IPS-15b (cell line): ENCODE results near the gene ARL4D.
"Not testable (repeated sequence)": the region's sequence is repeated elsewhere in the genome, so short reads cannot be mapped to it uniquely, and the experiment has no call there.

Experiments used
- H3K27me3 ChIP-seq: one replicate; pipeline ENCODE4 v1.6.1; 2013; ENCODE audit warnings: low read length; ENCODE audit not compliant: control insufficient read depth, insufficient read depth
- H3K36me3 ChIP-seq: one replicate; pipeline ENCODE4 v1.6.1; 2013; ENCODE audit warnings: low read length; ENCODE audit not compliant: control insufficient read depth, insufficient read depth
- H3K4me1 ChIP-seq: one replicate; pipeline ENCODE4 v1.6.1; 2013; ENCODE audit warnings: mild to moderate bottlenecking, low read length; ENCODE audit not compliant: control insufficient read depth, insufficient read depth
- H3K4me3 ChIP-seq: one replicate; pipeline ENCODE4 v1.5.1; 2013; ENCODE audit warnings: low read depth, low read length
- H3K9ac ChIP-seq: one replicate; pipeline ENCODE4 v1.6.1; 2013; ENCODE audit warnings: low read depth, mild to moderate bottlenecking, low read length
- H3K9me3 ChIP-seq: one replicate; pipeline ENCODE4 v1.6.1; 2013; ENCODE audit warnings: mild to moderate bottlenecking, low read length; ENCODE audit not compliant: control insufficient read depth, insufficient read depth

The ARL4D gene

GRCh38 chr17:43360739-43361505 lies 37.9 kb upstream of the ARL4D start:
- H3K27me3 ChIP-seq: peaks cover 35% of the 10 kb centered on the region
- H3K9ac ChIP-seq: peak overlapping the region; percentile 63
- H3K4me3 ChIP-seq: peak overlapping the region; percentile 5
- H3K9me3 ChIP-seq: no peaks in the 10 kb centered on the region
- H3K36me3 ChIP-seq: no peaks in the 10 kb centered on the region
- H3K4me1 ChIP-seq: peaks cover 1% of the 10 kb centered on the region

GRCh38 chr17:43363181-43363925 lies 35.4 kb upstream of the ARL4D start:
- no peaks in the 10 kb centered on the region for H3K36me3 ChIP-seq
- no peak overlapping the region for H3K9ac ChIP-seq
- H3K27me3 ChIP-seq: peaks cover 26% of the 10 kb centered on the region
- H3K9me3 ChIP-seq: no peaks in the 10 kb centered on the region
- H3K4me3 ChIP-seq: no peak overlapping the region
- no peaks in the 10 kb centered on the region for H3K4me1 ChIP-seq

GRCh38 chr17:43363926-43364285 lies 34.9 kb upstream of the ARL4D start:
- Histone ChIP-seq H3K27me3 (peaks cover 22% of the 10 kb centered on the region), H3K36me3 (no peaks in the 10 kb centered on the region)

GRCh38 chr17:43365356-43365755 lies 33.4 kb upstream of the ARL4D start:
- no peak overlapping the region for H3K9ac ChIP-seq

More at GRCh38 chr17:43363926-43364285, 34.9 kb upstream of the ARL4D start:
- Histone ChIP-seq H3K4me3 (no peak overlapping the region), H3K9me3 (no peaks in the 10 kb centered on the region), H3K9ac (no peak overlapping the region), H3K4me1 (no peaks in the 10 kb centered on the region)

GRCh38 chr17:43365921-43366320 lies 32.9 kb upstream of the ARL4D start:
- H3K27me3 ChIP-seq: peaks cover 15% of the 10 kb centered on the region
- H3K36me3 ChIP-seq, H3K9me3 ChIP-seq, H3K9ac ChIP-seq, H3K4me3 ChIP-seq, H3K4me1 ChIP-seq: not testable (repeated sequence)

More at GRCh38 chr17:43365356-43365755, 33.4 kb upstream of the ARL4D start:
- no peaks in the 10 kb centered on the region for H3K36me3 ChIP-seq
- H3K4me3 ChIP-seq: no peak overlapping the region
- peaks cover 15% of the 10 kb centered on the region for H3K27me3 ChIP-seq
- no peaks in the 10 kb centered on the region for H3K9me3 ChIP-seq
- H3K4me1 ChIP-seq: no peaks in the 10 kb centered on the region

- H3K27me3 ChIP-seq: peaks cover 15% of the 10 kb centered on the region
- H3K9ac ChIP-seq: peak overlapping the region; percentile 41
- no peaks in the 10 kb centered on the region for H3K36me3 ChIP-seq
- H3K9me3 ChIP-seq: no peaks in the 10 kb centered on the region
- H3K4me3 ChIP-seq: no peak overlapping the region
- H3K4me1 ChIP-seq: no peaks in the 10 kb centered on the region
These were observed 31.7 kb upstream of the ARL4D start for GRCh38 chr17:43366891-43367736.

- no peaks in the 10 kb centered on the region for H3K9me3 ChIP-seq
- H3K27me3 ChIP-seq: peaks cover 13% of the 10 kb centered on the region
- peak overlapping the region; percentile 65 for H3K4me3 ChIP-seq
- H3K9ac ChIP-seq: peak overlapping the region; percentile 96
- no peaks in the 10 kb centered on the region for H3K4me1 ChIP-seq
- H3K36me3 ChIP-seq: no peaks in the 10 kb centered on the region
These were observed 31.0 kb upstream of the ARL4D start for GRCh38 chr17:43367737-43368242.

GRCh38 chr17:43368740-43369506 lies 29.9 kb upstream of the ARL4D start:
- Histone ChIP-seq H3K4me3 (peak overlapping the region; percentile 65), H3K4me1 (no peaks in the 10 kb centered on the region), H3K36me3 (no peaks in the 10 kb centered on the region), H3K27me3 (peaks cover 4% of the 10 kb centered on the region), H3K9me3 (no peaks in the 10 kb centered on the region), H3K9ac (peak overlapping the region; percentile 96)

GRCh38 chr17:43369986-43370385 lies 28.8 kb upstream of the ARL4D start:
- Histone ChIP-seq H3K4me3 (peak overlapping the region; percentile 65), H3K9me3 (no peaks in the 10 kb centered on the region), H3K4me1 (no peaks in the 10 kb centered on the region), H3K9ac (no peak overlapping the region), H3K36me3 (no peaks in the 10 kb centered on the region), H3K27me3 (no peaks in the 10 kb centered on the region)

GRCh38 chr17:43371227-43371821 lies 27.5 kb upstream of the ARL4D start:
- no peak overlapping the region for H3K9ac ChIP-seq
- no peaks in the 10 kb centered on the region for H3K27me3 ChIP-seq
- no peaks in the 10 kb centered on the region for H3K9me3 ChIP-seq
- H3K4me1 ChIP-seq: no peaks in the 10 kb centered on the region
- no peaks in the 10 kb centered on the region for H3K36me3 ChIP-seq
- no peak overlapping the region for H3K4me3 ChIP-seq
